Measurements from ENCODE around the gene STXBP2.

Gene STXBP2

DNA sequence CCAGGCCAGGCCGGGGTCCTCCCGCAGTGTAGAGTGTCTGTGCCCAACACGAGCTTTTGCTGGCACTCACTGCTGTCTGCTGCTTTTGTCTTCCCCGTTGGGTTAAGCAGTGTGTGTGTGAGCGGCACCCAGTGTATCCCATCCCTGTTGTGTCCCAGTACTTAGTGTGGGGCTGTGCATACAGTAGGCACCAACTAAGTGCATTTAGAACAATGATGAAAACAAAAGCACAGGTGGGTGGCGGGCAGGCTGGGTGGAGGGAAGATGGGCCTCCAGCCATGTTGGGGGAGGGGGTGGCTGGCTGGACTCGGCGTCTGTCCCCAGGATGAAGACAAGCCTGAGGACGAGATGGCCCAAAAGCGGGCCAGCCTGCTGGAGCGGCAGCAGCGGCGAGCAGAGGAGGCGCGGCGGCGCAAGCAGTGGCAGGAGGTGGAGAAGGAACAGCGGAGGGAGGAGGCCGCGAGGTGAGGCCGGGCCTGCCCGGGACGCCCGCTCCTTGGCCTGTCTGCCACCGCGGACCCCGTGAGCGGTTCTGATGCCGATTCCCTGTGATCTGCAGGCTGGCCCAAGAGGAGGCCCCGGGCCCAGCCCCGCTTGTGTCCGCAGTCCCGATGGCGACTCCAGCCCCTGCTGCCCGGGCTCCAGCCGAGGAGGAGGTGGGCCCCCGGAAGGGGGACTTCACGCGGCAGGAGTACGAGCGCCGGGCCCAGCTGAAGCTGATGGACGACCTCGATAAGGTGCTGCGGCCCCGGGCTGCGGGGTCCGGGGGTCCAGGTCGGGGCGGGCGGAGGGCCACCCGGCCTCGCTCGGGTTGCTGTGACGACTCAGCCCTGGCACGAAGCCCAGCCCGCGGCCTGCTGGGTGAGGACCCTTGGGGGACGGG is 21.8 kb upstream of the STXBP2 start:
- DNase-seq, result no peak

DNA sequence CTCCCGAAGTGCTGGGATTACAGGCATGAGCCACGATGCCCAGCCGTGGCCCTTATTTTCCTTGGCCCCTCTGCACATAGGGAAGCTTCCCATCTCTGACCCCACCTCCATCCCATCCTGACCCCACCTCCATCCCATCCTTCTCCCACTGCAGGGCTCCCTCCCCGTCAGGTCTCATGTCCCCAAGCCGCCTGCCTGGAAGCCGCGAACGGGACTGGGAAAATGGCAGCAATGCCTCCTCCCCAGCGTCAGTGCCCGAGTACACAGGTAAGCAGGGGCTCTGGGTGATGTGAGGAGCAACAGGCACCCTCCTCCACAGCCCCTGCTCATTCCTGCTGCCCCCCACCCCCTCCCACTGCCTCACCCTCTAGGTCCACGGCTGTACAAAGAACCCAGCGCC is 19.7 kb upstream of the STXBP2 start:
- no peak for DNase-seq

DNA sequence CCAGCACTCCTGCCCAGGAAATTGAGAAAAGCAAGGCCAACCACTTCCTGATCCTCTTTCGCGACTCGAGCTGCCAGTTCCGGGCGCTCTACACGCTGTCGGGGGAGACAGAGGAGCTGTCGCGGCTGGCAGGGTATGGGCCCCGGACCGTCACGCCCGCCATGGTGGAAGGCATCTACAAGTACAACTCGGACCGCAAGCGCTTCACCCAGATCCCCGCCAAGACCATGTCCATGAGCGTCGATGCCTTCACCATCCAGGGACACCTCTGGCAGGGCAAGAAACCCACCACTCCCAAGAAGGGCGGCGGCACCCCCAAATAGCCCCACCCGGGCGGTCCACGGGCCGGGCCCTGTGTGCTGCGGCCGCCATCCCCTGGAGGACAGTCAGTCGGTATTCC is 19.2 kb upstream of the STXBP2 start:
- DNase-seq, result no peak

DNA sequence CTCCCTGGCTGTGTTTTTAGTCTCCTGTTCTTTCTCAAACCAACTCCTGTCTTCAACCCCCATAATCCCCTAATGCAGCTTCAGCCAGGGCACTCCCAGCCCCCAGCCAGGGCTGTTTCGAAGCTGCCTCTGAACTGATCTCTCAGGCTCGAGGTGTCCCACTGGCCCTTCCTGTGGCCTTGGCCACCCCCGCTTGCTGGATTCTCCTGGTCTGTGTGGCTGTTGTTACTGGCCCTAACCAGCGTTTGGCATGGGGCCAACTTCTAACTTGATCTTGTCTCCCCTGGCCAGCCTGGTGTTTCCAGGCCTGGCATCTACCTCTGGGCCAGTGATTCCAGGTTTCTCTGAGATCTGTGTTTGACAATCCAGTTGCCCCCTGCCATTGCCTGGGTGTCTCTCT is 18.6 kb upstream of the STXBP2 start:
- DNase-seq, result no peak

DNA sequence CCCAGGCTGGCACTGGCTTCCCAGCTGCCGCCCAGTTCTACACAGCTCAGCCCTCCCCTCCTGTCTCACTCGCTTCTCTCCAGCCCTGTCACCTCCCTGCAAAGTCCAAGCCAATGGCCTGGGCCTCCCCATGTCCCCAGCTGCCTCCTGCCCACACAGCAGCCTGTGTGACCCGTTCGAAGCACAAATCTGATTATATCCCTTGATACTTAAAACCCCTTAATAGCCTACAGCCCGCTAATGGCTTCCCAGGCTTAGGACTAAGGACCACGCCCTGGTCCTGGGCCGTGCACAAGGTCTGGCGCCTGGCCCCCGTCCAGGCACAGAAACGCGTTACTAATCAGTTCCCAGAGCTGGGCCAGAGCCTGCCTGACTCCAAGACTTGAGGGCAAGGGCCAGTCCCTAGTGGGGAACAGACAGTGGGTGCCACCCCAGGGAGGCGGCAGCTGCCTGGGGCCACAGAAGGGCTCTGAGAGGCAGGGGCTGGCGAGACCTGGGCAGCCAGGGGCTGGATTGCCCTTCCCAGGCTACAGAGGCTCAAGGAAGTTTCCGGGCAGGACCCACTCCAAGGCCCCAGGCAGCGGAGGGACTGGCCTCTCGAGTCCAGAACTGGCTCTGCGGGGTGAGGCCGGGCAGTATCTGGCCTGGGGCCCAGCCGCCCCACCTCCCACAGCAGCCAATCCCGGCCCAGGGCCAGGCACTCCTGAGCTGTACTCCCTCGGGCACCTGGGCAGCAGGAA is 18.0 kb upstream of the STXBP2 start:
- no peak for DNase-seq

DNA sequence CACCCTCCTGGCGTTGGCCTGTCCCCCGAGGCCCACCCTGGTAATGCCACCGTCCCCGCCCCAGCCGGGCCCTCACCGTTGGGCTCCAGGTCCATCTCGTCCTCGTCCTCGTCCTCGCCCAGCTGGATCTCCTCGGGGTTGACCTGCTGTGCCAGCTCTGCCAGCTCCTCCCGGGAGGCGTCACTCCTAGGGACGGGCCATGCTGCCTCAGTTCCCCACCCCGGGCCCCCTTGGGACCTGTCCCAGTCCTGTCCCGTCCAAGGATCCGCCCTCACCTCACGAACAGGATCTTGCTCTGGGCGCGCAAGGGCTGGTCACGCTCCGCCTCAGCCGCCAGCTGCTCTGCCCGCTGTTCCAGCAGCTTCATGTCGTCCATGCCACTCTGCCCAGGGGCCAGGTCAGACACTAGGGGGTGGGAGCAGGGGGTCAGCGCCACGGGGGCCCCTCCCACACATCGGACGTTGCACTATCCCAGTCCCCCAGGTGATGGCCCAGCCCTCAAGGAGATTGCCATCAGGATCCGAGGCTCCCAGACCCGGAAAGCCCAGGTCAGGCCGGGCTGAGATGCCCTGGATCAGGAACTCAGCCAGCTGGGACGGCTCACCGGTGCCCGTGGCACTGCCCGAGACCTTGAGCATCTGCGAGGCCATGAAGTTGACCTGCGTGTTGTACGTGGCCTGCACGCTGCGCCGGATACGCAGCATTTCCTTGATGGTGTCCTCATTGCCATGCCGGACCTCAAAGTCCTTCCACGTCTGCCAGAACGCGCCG is 17.1 kb upstream of the STXBP2 start:
- DNase-seq, result no peak

DNA sequence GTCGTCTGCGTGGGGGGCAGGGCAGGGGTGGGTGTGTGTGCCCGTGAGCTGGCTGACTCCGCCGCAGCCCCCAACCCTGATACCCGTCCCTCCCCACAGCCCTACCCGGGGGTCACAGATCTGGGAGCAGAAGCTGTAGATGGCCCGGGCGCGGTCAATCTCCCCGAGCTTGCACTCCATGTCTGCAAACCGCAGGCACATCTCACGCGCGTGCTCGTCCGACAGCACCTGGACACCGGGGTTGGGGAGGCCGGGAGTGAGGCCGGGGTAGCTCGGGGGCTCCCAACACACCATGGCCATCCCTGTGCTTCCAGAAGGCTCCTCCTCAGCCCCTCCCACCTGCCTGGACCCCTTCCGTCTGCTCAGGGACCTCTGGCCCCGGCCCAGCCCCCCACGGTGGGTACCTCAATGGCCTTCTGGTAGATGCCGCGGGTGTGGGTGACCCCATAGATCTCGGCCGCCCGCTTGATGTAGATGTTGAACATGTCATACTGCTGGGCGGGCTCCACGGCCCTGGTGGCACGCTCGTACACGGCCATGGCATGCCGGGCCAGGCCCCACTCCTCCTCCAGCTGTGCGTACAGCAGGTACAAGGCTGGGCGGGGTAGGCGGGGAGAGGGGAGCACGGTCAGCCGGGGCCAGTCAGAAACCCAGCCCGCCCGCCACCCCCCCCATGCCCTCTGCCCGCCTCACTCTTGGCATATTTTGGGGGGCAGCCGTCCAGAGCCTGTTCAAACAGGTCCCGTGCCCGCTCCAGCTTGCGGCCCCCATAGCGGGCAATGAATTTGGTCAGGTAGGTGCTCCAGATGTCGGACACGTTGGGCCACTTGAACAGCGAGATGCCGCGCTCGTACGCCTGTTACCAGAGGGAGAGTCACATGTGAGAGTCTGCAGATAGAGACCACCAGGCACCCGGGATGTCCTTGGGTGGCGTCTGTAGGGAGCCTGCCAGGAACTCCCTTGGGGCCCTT is 16.2 kb upstream of the STXBP2 start:
- DNase-seq, result no peak

DNA sequence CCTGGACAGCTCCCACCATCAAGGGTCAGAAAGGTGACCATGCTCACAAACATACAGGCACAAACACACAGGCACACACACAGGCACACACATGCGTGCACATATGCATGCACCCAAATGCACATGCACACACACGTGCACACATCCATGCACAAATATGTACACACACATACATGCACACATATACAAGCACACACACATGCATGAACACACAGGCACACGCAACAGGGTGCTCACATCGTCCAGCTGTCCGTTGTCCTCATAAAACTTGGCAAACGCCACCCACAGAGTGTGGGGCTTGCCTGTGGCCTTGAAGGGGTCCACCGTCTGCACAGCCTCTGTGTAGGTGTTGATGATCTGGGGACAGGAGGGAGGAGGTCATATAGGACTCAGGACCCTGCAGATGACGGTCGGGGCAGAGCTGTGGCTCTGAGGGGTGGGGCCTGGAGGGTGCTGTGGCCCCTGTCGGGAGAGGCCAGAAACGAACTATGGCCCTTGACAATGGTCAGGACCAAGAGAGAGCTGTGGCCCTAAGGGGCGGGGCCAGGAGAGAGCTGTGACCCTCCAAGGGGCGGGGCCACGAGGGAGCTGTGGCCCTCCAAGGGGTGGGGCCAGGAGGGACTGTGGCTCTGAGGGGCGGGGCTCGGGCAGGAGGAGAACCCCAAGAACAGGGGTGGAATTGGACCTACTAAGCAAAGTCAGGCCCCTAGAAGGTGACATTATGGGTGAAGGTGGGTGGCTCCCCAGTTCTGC is 13.8 kb upstream of the STXBP2 start:
- DNase-seq, result no peak

DNA sequence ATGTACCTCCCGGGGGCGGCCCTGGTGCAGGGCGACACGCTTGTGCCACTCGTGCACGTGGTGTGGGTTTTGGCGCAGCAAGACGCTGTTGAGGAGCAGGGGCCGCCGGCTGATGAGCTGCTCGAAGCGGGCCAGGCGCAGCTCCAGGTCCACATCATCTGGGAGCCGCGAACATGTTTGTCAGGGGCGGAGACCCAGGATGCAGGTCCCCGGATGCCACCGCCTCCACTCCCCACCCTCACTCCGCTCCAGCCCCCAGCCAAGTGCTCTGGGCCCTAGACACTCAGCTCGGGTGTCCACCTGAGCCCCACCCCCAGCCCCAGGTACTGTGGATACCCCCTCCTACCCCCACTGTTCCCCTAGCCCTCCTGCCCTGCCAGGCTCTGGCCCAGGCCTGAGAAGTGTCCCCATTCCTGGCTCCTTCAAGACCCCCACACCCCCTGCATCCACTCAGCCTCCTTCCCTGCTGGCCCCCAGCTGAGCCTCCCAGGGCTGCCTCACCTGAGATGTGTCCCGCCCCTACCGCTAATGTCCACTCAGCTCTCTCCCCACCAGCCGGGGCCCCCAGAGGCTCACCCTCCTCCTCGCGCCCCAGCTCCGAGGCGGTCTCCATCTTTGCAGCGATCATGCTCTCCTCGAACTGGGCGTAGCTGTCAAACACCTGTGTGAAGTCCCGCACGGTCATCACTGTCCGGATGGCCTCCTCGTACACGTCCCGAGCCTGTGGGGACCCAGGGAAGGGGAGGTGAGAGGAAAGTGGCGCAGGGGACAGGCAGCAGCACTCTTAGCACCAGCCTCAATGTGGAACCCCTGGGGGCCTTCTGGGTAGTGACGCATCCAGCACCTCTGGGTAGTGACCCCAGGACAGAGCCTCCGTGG is 12.9 kb upstream of the STXBP2 start:
- DNase-seq, result no peak

DNA sequence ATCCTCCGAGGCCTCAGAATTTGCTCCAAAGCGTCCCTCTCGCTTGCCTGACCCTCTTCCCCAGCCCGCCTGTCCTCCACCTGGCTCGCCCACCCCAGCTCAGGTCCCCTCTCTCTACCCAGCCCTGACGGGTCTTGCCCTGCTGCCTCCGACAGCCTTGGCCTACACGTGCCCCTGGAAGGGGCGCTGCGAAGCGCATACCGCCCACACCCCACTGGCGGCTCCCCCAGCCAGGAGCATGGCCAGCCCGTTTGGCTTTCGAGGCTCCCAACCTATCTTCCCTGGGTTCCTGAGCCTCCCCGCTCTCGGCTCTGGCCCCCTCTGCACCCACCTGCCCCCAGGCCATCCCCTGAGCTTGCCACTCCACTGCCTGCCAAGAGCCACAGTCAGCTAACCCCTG is 12.1 kb upstream of the STXBP2 start:
- DNase-seq, result no peak

DNA sequence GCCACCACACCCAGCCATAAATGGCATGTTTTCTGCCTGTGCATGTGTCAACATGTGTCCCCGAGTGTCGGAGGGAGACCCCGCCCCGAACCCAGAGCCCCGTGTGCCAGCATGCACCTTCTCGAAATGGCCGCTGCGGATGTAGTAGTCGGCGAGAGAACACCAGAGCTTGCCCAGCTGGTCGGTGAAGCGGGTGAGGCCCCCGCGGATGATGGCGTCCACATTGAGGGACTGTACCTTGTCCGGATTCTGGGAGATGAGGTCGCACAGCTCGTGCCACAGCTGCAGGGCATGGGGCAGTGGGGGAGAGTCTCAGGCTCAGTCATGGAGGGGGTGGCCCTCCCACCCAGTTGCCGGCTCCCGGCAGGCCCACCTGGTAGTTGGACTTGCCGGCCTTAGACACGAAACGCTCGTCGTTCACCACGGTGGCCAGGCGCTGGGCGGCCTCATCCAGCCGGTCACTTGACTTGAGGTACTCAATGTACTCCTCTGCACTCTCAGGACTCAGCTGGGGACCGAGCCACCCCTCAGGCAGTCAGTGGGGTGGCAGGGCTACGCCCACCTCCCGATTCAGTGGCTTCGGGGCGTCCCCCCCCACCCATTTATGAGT is 11.0 kb upstream of the STXBP2 start:
- no peak for DNase-seq

DNA sequence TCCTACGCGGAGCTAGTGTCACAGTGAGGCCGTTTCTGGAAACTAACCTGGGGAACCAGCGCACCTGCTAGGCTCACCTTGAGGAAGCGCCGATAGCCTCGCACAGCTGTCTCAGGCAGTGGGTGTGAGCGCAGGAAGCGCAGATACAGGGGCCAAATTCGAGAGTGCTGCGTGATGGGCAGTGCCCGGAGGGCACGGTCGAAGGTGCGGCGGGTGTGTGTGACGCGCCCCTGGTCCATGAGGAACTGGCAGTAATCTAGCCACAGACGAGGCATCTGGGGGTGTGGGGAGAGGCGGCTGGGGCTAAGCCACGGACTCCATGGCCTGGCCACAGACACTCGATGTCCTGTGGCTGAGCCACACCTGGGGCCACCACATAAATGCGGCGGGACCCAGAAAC is 9.7 kb upstream of the STXBP2 start:
- DNase-seq, result no peak

DNA sequence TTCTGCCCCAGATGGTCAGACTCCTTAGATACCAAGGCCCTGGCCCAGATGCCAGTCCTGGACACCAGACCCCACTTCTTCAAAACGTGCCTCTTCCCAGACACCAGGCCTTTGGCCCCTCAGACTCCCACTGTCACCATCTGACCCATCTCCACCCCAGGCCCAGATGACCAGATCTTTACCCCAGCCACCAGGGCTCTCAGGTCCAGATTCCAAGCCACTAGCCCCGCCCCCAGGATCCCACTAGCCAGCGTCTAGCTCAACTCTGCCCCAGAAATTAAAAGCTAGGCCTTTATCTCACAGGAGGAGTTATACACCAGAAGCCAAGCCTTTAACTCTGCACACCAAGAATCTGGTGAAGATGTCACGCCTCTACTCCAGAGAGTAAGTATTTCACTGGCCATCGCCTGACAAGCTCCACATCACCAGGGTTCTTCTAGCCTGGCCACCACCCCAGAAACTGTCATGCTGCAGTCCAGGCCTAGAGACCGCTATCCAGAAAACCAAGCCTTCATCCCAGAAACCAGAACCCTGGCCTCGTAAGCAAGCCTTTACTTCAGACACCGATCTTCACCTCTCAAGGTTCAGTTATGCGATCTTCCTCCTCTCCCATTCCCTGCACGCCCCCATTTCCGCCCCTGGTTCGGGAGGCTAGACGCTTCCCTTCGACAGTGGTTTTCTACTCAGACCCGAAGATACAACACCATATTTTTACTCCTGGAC is 8.2 kb upstream of the STXBP2 start:
- DNase-seq, result no peak

DNA sequence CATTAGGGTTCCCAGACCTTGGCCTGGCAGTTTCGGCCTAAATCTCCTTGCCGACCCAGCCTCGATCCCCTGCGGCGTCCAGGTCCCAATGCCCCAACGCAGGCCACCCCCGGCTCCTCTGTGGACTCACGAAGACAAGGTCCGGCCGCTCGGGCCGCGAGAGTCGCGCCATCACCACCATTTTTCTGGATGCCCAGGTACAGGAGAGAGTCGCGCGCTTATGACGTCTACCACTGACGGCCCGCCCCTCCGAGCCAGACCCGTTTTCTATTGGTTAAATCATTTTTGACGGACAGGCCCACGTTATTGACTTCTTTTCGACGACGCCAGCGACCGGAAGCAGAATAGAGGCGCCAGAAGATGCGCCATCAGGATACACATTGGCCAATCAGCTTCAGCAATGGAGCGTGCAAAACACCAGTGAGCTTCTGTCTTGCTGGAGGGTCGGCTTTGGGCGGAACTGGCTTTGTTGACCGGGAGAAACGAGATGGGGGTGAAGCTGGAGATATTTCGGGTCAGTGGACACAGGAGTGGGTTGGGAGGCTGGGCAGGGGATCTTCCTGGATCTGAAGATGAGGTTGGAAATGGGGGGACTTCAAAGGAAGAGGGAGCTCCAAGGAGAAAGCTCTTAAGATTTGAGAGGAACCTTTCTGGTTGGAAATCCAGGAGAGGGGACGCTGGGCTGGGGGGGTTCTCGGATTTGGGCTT is 7.4 kb upstream of the STXBP2 start, which contains the start of the genes PET100 and XAB2:
TSS of gene PET100 (plus strand) at position 447 of the 708 bp plus-strand sequence. CDS start at position 488, 41 bp downstream.
TSS of gene XAB2 (minus strand) at position 199 of the 708 bp plus-strand sequence. CDS start at position 181, 18 bp downstream.
- peak; percentile 93 for DNase-seq

DNA sequence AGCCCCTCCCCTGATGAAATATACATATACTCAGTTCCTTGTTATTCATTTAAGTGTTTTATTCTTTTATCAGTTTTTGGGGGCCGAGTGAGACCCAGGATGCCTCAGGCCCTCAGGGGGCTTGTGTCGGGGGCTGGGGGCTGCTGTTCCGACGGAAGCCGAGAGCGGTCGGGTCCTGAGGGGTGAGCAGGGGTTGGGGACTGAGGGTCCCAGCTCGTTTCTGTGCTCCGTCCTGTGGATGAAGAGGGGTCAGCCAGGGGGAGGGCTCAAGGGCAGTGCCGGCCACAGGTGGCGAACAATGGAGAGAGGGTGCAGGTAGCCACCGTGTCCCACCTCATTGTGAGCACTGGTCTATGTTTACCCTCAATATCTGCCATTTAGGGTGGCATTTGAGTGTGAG is 5.3 kb upstream of the STXBP2 start:
- DNase-seq, result no peak

DNA sequence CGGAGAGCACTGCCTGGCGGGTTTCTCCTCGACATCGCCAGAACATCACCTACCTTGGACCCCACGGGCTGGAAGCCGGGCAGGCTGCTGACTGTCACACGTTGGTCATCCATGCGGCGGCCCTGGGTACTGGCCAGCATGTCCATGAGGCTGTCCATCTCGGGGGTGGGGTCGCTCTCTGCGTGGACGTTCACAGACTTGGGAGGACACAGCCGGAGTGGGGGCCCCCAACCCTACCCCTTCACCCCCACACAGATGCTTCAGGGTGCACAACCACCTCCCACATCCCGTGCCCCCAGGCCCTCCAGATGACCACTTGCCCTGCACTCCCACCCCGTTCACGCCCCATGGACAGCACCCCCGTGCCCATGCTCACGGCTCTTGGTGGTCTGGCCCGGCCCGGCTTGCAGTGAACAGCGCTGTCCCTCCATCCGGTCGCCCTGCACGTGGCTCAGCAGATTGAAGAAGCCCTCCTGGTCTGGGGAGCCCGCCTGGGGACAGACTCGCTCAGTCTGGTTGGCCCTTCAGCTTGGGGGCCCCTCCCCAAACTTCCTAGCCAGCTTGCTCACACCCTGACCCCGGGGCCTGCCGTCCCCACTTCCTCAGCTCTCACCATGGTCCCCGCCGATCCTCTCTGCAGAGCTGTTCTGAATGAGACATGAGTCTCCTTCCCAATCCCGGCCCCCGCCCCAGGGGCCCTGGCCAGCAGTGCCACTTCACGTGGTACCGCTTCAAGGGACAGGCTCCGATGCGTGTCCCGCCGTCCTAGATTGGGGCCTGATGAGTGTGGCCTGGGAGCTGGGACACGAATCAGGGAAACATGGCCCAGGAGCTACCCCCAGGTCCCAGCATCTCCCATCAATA is 4.3 kb upstream of the STXBP2 start:
- no peak for DNase-seq

DNA sequence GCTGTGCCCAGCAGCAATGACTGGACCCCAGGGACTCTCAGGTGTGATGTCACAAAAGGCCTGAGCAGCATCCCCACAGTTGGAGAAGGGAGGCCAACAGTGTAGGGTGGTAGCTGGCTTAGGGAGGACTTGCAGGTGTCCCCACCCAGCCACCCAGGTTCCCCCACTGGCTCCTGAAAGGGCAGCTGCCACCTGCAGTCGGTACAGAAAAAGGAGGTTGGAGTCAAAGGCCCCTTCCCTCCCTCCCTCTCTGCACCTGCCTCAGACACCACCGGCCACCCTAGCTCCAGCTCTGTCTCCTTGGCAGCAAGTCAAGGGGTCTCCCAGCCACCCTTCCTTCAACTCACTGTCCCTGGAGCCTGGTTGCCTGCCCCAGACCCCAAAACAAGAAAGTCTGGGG is 3.2 kb upstream of the STXBP2 start, which contains the start of gene PCP2:
TSS of gene PCP2 (minus strand) at position 22 of the 400 bp plus-strand sequence. CDS start 262 bp downstream, outside the sequence.
- DNase-seq, result no peak
